Neutrophil (primary cell): Measurements from ENCODE around the gene SH3RF1.

Experiments used
- H3K27ac ChIP-seq: fragments of 200-600 bp; sonication (generic); 2 replicates; pipeline ENCODE4 v1.5.1; 2016; ENCODE audit warnings: mild to moderate bottlenecking, moderate library complexity
- H3K27me3 ChIP-seq: fragments of 200-600 bp; sonication (generic); 2 replicates; pipeline ENCODE4 v1.6.0; 2016; ENCODE audit warnings: mild to moderate bottlenecking
- H3K36me3 ChIP-seq: fragments of 200-600 bp; sonication (generic); 2 replicates; pipeline ENCODE4 v1.5.1; 2017
- H3K4me1 ChIP-seq, 2 experiments: fragments of 200-600 bp in 1 of 2; sonication (generic) in 1 of 2; 1 replicate in 1 of 2; 2 replicates in 1 of 2; pipeline versions ENCODE4 v1.5.1 to v1.6.1; 2013 to 2016; ENCODE audit warnings: low read depth in 1 of 2, low read length in 1 of 2, mild to moderate bottlenecking in 1 of 2, moderate library complexity in 1 of 2; ENCODE audit not compliant: control insufficient read depth in 1 of 2, insufficient read depth in 1 of 2
- H3K4me3 ChIP-seq, 2 experiments: fragments of 200-600 bp in 1 of 2; sonication (generic) in 1 of 2; 1 replicate in 1 of 2; 2 replicates in 1 of 2; pipeline ENCODE4 v1.5.1; 2013 to 2016; ENCODE audit warnings: low read depth in 1 of 2, low read length in 1 of 2, mild to moderate bottlenecking in 1 of 2, moderate library complexity in 1 of 2
- H3K9me3 ChIP-seq: fragments of 200-600 bp; sonication (generic); 2 replicates; pipeline ENCODE4 v1.5.1; 2016
- TF ChIP-seq, protein P1 (sequence below): fragments of 200-600 bp; sonication (generic); IDR thresholded peaks from 2 replicates; pipeline ENCODE4 v1.5.1; 2016; ENCODE audit warnings: antibody characterized with exemption

SH3RF1 gene

DNA sequence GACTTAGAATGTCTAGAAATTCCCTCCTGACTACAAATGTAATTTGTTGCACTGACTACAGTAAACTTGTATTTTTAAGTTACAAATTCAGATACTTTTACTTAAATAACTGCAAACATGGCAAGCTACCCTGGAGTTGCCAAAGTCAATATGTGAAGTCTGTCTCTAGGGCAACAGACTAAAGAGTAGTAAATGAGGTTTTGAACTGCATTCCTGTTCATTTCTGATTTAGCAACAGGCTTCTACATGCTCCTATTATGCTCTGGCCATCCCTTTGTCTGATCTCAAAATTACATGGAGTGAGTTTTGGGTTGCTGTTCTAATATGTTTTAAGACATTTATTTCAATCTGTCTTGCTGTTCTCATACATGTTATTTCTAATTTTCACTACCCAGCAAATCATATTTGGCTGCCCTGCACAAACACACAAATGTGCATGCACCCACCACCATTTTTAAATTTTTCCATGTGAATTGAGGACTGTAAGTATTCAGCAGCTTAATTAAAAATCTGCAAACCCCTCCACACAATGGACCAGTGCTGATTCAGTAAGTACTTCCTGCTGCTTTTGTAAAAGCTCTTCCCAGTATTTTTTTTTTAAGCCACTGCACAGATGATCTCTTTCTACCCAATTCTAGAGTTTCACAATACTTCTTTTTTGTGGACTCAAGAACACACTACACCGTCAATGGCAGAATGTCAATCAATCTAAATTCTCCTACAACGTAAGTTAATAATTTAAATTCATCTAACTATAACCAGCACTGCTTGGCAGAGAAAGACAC is 26.7 kb downstream of the SH3RF1 start:
- no peak overlapping the region for H3K4me3 ChIP-seq
- H3K27me3 ChIP-seq = no peaks in the 10 kb centered on the region
- H3K27ac ChIP-seq = no peak overlapping the region
- TF ChIP-seq, protein P1, sequence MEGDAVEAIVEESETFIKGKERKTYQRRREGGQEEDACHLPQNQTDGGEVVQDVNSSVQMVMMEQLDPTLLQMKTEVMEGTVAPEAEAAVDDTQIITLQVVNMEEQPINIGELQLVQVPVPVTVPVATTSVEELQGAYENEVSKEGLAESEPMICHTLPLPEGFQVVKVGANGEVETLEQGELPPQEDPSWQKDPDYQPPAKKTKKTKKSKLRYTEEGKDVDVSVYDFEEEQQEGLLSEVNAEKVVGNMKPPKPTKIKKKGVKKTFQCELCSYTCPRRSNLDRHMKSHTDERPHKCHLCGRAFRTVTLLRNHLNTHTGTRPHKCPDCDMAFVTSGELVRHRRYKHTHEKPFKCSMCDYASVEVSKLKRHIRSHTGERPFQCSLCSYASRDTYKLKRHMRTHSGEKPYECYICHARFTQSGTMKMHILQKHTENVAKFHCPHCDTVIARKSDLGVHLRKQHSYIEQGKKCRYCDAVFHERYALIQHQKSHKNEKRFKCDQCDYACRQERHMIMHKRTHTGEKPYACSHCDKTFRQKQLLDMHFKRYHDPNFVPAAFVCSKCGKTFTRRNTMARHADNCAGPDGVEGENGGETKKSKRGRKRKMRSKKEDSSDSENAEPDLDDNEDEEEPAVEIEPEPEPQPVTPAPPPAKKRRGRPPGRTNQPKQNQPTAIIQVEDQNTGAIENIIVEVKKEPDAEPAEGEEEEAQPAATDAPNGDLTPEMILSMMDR = no peak
- H3K9me3 ChIP-seq = no peaks in the 10 kb centered on the region
- no peaks in the 10 kb centered on the region for H3K36me3 ChIP-seq
- peaks cover 6 to 16% of the 10 kb centered on the region in 2 experiments for H3K4me1 ChIP-seq

DNA sequence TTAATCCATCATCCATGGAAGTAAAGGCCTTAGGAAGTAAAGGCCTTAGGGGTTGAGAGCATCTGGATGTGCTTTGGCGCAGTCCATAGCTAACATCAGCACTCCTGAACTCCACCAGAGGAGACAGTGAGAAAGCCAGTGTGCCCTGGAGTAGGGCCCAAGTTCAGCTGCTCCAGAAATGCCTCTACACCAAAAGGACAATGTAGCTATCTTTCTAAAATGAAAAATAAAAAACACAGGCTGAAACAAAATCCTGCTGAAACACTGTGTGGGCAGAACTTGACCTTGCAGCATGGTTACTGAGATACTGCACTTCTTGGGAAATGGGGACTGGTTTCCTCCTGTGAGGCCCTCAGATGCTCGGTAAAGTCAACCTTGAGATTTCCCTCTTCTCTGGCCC is 29.3 kb downstream of the SH3RF1 start:
- Histone ChIP-seq H3K4me3 (no peak overlapping the region), H3K4me1 (peaks cover 6 to 16% of the 10 kb centered on the region in 2 experiments), H3K9me3 (no peaks in the 10 kb centered on the region), H3K27ac (no peak overlapping the region), H3K27me3 (no peaks in the 10 kb centered on the region), H3K36me3 (no peaks in the 10 kb centered on the region)
- TF ChIP-seq, protein P1 = no peak

DNA sequence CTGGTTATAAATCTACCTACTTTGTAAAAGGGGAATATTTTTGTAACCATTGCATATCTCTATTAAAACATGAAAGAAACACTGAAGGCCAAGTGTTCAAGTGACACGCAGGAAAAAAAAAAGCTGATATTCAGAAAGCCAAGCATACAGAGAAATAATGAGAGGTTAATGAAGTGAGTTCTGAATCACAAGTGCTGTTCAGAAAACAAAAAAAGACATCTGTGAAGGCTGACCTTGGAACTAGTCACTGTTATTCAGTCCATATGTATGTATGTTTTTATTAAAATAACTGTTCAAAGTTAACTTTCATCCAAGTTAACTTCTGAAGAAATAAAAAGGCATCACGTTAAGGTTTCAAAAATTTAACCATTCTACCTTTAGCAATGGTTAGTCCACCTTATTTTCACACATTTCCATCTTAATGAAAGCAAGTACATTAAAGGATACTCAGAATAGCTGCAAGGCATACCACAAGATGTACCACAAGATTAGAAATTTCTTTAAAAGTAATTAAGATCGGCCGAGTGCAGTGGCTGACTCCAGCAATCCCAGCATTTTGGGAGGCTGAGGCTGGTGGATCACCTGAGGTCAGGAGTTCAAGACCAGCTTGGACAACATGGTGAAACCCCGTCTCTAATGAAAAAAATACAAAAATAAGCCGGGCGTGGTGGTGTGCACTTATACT is 31.4 kb downstream of the SH3RF1 start:
- TF ChIP-seq, protein P1 = no peak
- no peaks in the 10 kb centered on the region for H3K27me3 ChIP-seq
- H3K36me3 ChIP-seq = no peaks in the 10 kb centered on the region
- no peak overlapping the region for H3K4me3 ChIP-seq
- H3K4me1 ChIP-seq = peaks cover 6 to 7% of the 10 kb centered on the region in 2 experiments
- H3K9me3 ChIP-seq = no peaks in the 10 kb centered on the region
- H3K27ac ChIP-seq = no peak overlapping the region

DNA sequence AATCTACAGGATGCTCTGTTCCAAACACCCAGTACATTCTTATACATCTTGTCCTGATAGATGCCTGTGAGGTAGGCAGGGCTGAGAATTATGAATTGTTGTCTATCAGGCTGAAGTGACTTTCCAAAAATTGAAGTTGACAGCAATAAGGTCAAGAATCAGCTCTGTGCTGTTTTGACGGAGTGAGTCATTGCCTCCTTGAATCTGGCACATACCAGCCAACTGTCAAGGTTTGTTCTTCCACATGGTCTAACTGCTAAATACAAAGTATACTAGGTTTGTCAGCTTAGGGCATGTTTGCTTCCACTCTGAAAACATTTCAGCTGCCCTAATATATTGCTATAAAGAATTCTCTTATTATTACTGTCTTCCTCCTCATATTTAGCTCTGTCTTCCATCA is 32.3 kb downstream of the SH3RF1 start:
- Histone ChIP-seq H3K4me1 (peaks cover 6 to 7% of the 10 kb centered on the region in 2 experiments), H3K4me3 (no peak overlapping the region), H3K27ac (no peak overlapping the region), H3K9me3 (no peaks in the 10 kb centered on the region), H3K36me3 (no peaks in the 10 kb centered on the region), H3K27me3 (no peaks in the 10 kb centered on the region)
- TF ChIP-seq, protein P1 = no peak

DNA sequence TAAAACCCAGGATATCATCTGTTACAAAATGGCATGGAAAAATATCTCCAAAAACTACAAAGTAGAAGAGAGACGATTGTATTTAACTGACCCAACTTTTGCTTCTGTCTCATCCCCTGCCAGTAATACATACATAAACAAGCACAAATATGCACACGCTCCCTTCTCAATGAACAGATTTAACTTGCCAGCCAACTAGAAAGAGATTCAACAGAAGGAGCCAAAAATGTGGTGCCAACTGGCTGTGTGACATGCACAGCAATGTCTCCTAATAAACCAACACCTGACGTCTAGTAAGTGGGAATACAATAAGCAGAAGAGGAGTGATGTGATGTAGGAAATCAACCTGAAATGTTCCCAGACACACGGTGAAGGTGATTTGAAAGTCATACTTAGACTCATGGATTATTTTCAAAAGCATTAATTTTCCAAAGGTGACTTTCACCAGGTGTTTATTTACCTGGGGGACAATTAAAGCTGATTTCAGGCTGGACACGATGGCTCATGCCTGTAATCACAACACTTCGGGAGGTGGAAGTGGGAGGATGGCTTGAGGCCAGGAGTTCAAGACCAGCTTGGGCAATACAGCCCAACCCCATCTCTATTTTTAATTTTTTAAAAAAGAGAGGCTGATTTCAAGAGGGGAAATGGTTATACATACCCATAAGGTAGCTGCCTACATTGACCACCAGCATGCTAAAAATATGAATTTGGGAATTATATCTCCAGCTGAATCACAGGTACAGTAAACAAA is 33.7 kb downstream of the SH3RF1 start:
- Histone ChIP-seq H3K36me3 (no peaks in the 10 kb centered on the region), H3K4me1 (peaks cover 6 to 7% of the 10 kb centered on the region in 2 experiments), H3K4me3 (no peak overlapping the region), H3K27ac (no peak overlapping the region), H3K27me3 (no peaks in the 10 kb centered on the region), H3K9me3 (no peaks in the 10 kb centered on the region)
- TF ChIP-seq, protein P1 = no peak
